ENCODE measurements around the gene NUBP2. TPM values are rescaled to one million over a fixed set of nuclear protein-coding genes. Genes with fewer than 3 reads are reported as not detected.

NUBP2 gene
- total RNA-seq, 2 donors from 2014 or later = 64.6 to 68.5 TPM

GRCh38 chr16:1810536-1810935 lies 27.8 kb downstream of the NUBP2 start:
- no peak overlapping the region for H3K27ac ChIP-seq
- no peaks in the 10 kb centered on the region for H3K9me3 ChIP-seq
- DNase-seq (ENCODE audit: low spot score) (no peak), ATAC-seq (ENCODE audit: insufficient number of reproducible peaks, low FRiP score, low read depth) (no peak)
- H3K36me3 ChIP-seq = peaks cover 34% of the 10 kb centered on the region
- no peaks in the 10 kb centered on the region for H3K27me3 ChIP-seq (replicated peaks; ENCODE audit: insufficient read depth)
- no peak overlapping the region for H3K4me3 ChIP-seq
- TF ChIP-seq CTCF (IDR thresholded peaks at IDR 0.05) = no peak
- H3K4me1 ChIP-seq (ENCODE audit: control insufficient read depth in 1 of 2, low read depth in 2 of 2) = no peaks in the 10 kb centered on the region

- Histone ChIP-seq H3K27ac (no peak overlapping the region), H3K27me3 (replicated peaks; ENCODE audit: insufficient read depth) (no peaks in the 10 kb centered on the region), H3K4me3 (no peak overlapping the region), H3K4me1 (ENCODE audit: control insufficient read depth in 1 of 2, low read depth in 2 of 2) (no peaks in the 10 kb centered on the region), H3K9me3 (no peaks in the 10 kb centered on the region), H3K36me3 (peaks cover 44% of the 10 kb centered on the region)
- DNase-seq (ENCODE audit: low spot score) (no peak), ATAC-seq (ENCODE audit: insufficient number of reproducible peaks, low FRiP score, low read depth) (no peak)
- TF ChIP-seq CTCF (IDR thresholded peaks at IDR 0.05) = peak; percentile 12
Measured at GRCh38 chr16:1812732-1813163, 30.0 kb downstream of the NUBP2 start.

GRCh38 chr16:1815461-1815860 lies 32.7 kb downstream of the NUBP2 start:
- H3K27me3 ChIP-seq (replicated peaks; ENCODE audit: insufficient read depth) = no peaks in the 10 kb centered on the region
- DNase-seq (ENCODE audit: low spot score) (no peak), ATAC-seq (ENCODE audit: insufficient number of reproducible peaks, low FRiP score, low read depth) (no peak)
- H3K9me3 ChIP-seq = no peaks in the 10 kb centered on the region
- TF ChIP-seq CTCF (IDR thresholded peaks at IDR 0.05) = no peak
- no peaks in the 10 kb centered on the region for H3K4me1 ChIP-seq (ENCODE audit: control insufficient read depth in 1 of 2, low read depth in 2 of 2)
- no peak overlapping the region for H3K4me3 ChIP-seq
- no peak overlapping the region for H3K27ac ChIP-seq
- peaks cover 46% of the 10 kb centered on the region for H3K36me3 ChIP-seq

- DNase-seq (ENCODE audit: low spot score) (no peak), ATAC-seq (ENCODE audit: insufficient number of reproducible peaks, low FRiP score, low read depth) (no peak)
- no peaks in the 10 kb centered on the region for H3K9me3 ChIP-seq
- H3K4me3 ChIP-seq = no peak overlapping the region
- H3K36me3 ChIP-seq = peaks cover 55% of the 10 kb centered on the region
- no peak overlapping the region for H3K27ac ChIP-seq
- TF ChIP-seq CTCF (IDR thresholded peaks at IDR 0.05) = no peak
- no peaks in the 10 kb centered on the region for H3K27me3 ChIP-seq (replicated peaks; ENCODE audit: insufficient read depth)
- no peaks in the 10 kb centered on the region for H3K4me1 ChIP-seq (ENCODE audit: control insufficient read depth in 1 of 2, low read depth in 2 of 2)
Measured at GRCh38 chr16:1816396-1817275, 33.9 kb downstream of the NUBP2 start.

- H3K4me3 ChIP-seq = no peak overlapping the region
- ATAC-seq (ENCODE audit: insufficient number of reproducible peaks, low FRiP score, low read depth) (no peak), DNase-seq (ENCODE audit: low spot score) (no peak)
- H3K4me1 ChIP-seq (ENCODE audit: control insufficient read depth in 1 of 2, low read depth in 2 of 2) = no peaks in the 10 kb centered on the region
- H3K27ac ChIP-seq = no peak overlapping the region
- peaks cover 61% of the 10 kb centered on the region for H3K36me3 ChIP-seq
- TF ChIP-seq CTCF (IDR thresholded peaks at IDR 0.05) = no peak
- no peaks in the 10 kb centered on the region for H3K27me3 ChIP-seq (replicated peaks; ENCODE audit: insufficient read depth)
- H3K9me3 ChIP-seq = no peaks in the 10 kb centered on the region
Measured at GRCh38 chr16:1817276-1817589, 34.5 kb downstream of the NUBP2 start.

Data from thoracic aorta (tissue), 2 donors.